ENCODE results near the gene APLN.

- TF ChIP-seq ETV6 (IDR thresholded peaks at IDR 0.05; ENCODE audit: borderline replicate concordance in 1 of 2, low read depth in 2 of 2, low read length in 1 of 2) = no peak
- no peak for TF ChIP-seq ETV6 (CRISPR knock-in tag; IDR thresholded peaks at IDR 0.05; ENCODE audit: borderline replicate concordance)
- no peak for TF ChIP-seq CTCF (IDR thresholded peaks at IDR 0.05 in 2 of 3, conservative IDR thresholded peaks at IDR 0.05 in 1 of 3; ENCODE audit: insufficient read depth in 2 of 3, low read depth in 1 of 3, low read length in 3 of 3)
- TF ChIP-seq MAFG (tag; conservative IDR thresholded peaks at IDR 0.05) = no peak
- no peak for TF ChIP-seq CTCFL (IDR thresholded peaks at IDR 0.05; ENCODE audit: borderline replicate concordance, insufficient read depth, low read depth, low read length, poor library complexity, severe bottlenecking)
- TF ChIP-seq SMC3 (conservative IDR thresholded peaks at IDR 0.05; ENCODE audit: insufficient read depth, low read depth, low read length) = no peak
- no peak for TF ChIP-seq JUND (IDR thresholded peaks at IDR 0.05; ENCODE audit: borderline replicate concordance, low read depth, low read length)
- no peak for TF ChIP-seq JUND (tag; IDR thresholded peaks at IDR 0.05; ENCODE audit: borderline replicate concordance, low read depth, low read length)
- TF ChIP-seq EP300 (IDR thresholded peaks at IDR 0.05; ENCODE audit: low read length) = no peak
- TF ChIP-seq YY1 (IDR thresholded peaks at IDR 0.05; ENCODE audit: borderline replicate concordance in 1 of 3, control insufficient read depth in 1 of 3, extremely low read depth in 1 of 3, insufficient read depth in 3 of 3, insufficient read length in 1 of 3, insufficient replicate concordance in 2 of 3, low read depth in 1 of 3, low read length in 2 of 3) = no peak
- TF ChIP-seq PCBP1 (IDR thresholded peaks at IDR 0.05; ENCODE audit: low read depth, low read length, poor library complexity, severe bottlenecking) = no peak
Measured at GRCh38 chrX:129640737-129641136, 14.0 kb downstream of the APLN start.
